DMS79 treated with DMSO at 0.1 percent for 48 hours (cell line): Measurements from ENCODE around the gene F8.
"Not testable (repeated sequence)": the region's sequence is repeated elsewhere in the genome, so short reads cannot be mapped to it uniquely, and the experiment has no call there.

ENCODE experiments used
- DNase-seq: peaks from one replicate; lab custom pipeline; 2025; lab: John Stamatoyannopoulos, UW

Gene F8

GRCh38 chrX:154981116-154981411 is 41.5 kb downstream of the F8 start:
- peak; percentile 37 for DNase-seq

- DNase-seq, result peak; percentile 48
Measured at GRCh38 chrX:154980330-154981115, 42.0 kb downstream of the F8 start.

GRCh38 chrX:154979629-154980028 is 42.9 kb downstream of the F8 start:
- DNase-seq, result no peak

GRCh38 chrX:154968353-154968752 is 54.2 kb downstream of the F8 start:
- no peak for DNase-seq

GRCh38 chrX:154967603-154968002 is 54.9 kb downstream of the F8 start:
- no peak for DNase-seq

GRCh38 chrX:154961947-154962346 is 60.6 kb downstream of the F8 start:
- no peak for DNase-seq

GRCh38 chrX:154955799-154956198 is 66.7 kb downstream of the F8 start:
- not testable (repeated sequence) for DNase-seq

GRCh38 chrX:154939265-154939664 is 83.3 kb downstream of the F8 start:
- DNase-seq, result not testable (repeated sequence)

GRCh38 chrX:154924771-154925170 is 97.8 kb downstream of the F8 start:
- DNase-seq, result not testable (repeated sequence)

GRCh38 chrX:154918060-154918483 is 104.5 kb downstream of the F8 start:
- DNase-seq, result peak; percentile 52

- DNase-seq, result no peak
Measured at GRCh38 chrX:154914052-154914451, 108.5 kb downstream of the F8 start.

- not testable (repeated sequence) for DNase-seq
Measured at GRCh38 chrX:154910528-154910927, 112.0 kb downstream of the F8 start.

- DNase-seq, result not testable (repeated sequence)
Measured at GRCh38 chrX:154910048-154910447, 112.5 kb downstream of the F8 start.

- DNase-seq, result no peak
Measured at GRCh38 chrX:154908821-154909220, 113.7 kb downstream of the F8 start.

GRCh38 chrX:154902408-154902807 is 120.1 kb downstream of the F8 start:
- no peak for DNase-seq

GRCh38 chrX:154900323-154900722 is 122.2 kb downstream of the F8 start:
- no peak for DNase-seq

- DNase-seq, result no peak
Measured at GRCh38 chrX:154892296-154892695, 130.2 kb downstream of the F8 start.

GRCh38 chrX:154890990-154891639 is 131.4 kb downstream of the F8 start:
- no peak for DNase-seq

GRCh38 chrX:154886789-154887221 is 135.7 kb downstream of the F8 start:
- not testable (repeated sequence) for DNase-seq

- not testable (repeated sequence) for DNase-seq
Measured at GRCh38 chrX:154886069-154886788, 136.3 kb downstream of the F8 start, which contains the start of gene F8A1. F8A1 (plus strand) TSS chrX:154886355; CDS start chrX:154886375, 20 bp downstream.

GRCh38 chrX:154885549-154885948 is 137.0 kb downstream of the F8 start:
- not testable (repeated sequence) for DNase-seq

- DNase-seq, result not testable (repeated sequence)
Measured at GRCh38 chrX:154885057-154885456, 137.5 kb downstream of the F8 start.

GRCh38 chrX:154884069-154884468 is 138.5 kb downstream of the F8 start:
- not testable (repeated sequence) for DNase-seq
